IMR-90 (cell line): ENCODE measurements around the gene RASGRF2.

ENCODE experiments used
- CEBPB ChIP-seq: IDR thresholded peaks from 2 replicates; pipeline ENCODE4 v1.6.1; 2012; ENCODE audit warnings: low read depth, low read length, improper control_type of control experiment
- CHD1 ChIP-seq: IDR thresholded peaks from 2 replicates; pipeline ENCODE4 v1.6.1; 2012; ENCODE audit warnings: low read depth, low read length, improper control_type of control experiment
- FOS ChIP-seq: fragments of 150-350 bp; IDR thresholded peaks from 2 replicates; pipeline ENCODE4 v1.6.1; 2016; ENCODE audit warnings: low read depth, low read length
- MAZ ChIP-seq: IDR thresholded peaks from 2 replicates; pipeline ENCODE4 v1.6.1; 2012; ENCODE audit warnings: low read depth, mild to moderate bottlenecking, low read length, improper control_type of control experiment, moderate library complexity, borderline replicate concordance
- MXI1 ChIP-seq: IDR thresholded peaks from 2 replicates; pipeline ENCODE4 v1.6.1; 2012; ENCODE audit warnings: low read depth, mild to moderate bottlenecking, low read length, moderate library complexity, borderline replicate concordance
- POLR2A ChIP-seq: IDR thresholded peaks from 2 replicates; pipeline ENCODE4 v1.6.1; 2012; ENCODE audit warnings: mild to moderate bottlenecking, low read depth, low read length
- RAD21 ChIP-seq: IDR thresholded peaks from 2 replicates; pipeline ENCODE4 v1.6.1; 2012; ENCODE audit warnings: low read length, improper control_type of control experiment
- RCOR1 ChIP-seq: IDR thresholded peaks from 2 replicates; pipeline ENCODE4 v1.6.1; 2012; ENCODE audit warnings: mild to moderate bottlenecking, low read length, improper control_type of control experiment; ENCODE audit not compliant: insufficient replicate concordance
- RFX5 ChIP-seq: IDR thresholded peaks from 2 replicates; pipeline ENCODE4 v1.8.0; 2012; ENCODE audit warnings: low read depth, mild to moderate bottlenecking, low read length, moderate library complexity
- TF ChIP-seq, protein P1 (sequence below): conservative IDR thresholded peaks from 2 replicates; pipeline ENCODE4 v1.5.1; 2012; ENCODE audit warnings: mild to moderate bottlenecking, low read depth, low read length, improper control_type of control experiment
- TF ChIP-seq, protein P2 (sequence below): fragments of 150-350 bp; IDR thresholded peaks from 2 replicates; pipeline ENCODE4 v1.6.1; 2016; ENCODE audit warnings: low read depth, mild to moderate bottlenecking, low read length, moderate library complexity, borderline replicate concordance
- TF ChIP-seq, protein P3 (sequence below): fragments of 150-350 bp; IDR thresholded peaks from 2 replicates; pipeline ENCODE4 v1.6.1; 2017; ENCODE audit warnings: mild to moderate bottlenecking, antibody characterized with exemption, low read length, low read depth

DNA sequence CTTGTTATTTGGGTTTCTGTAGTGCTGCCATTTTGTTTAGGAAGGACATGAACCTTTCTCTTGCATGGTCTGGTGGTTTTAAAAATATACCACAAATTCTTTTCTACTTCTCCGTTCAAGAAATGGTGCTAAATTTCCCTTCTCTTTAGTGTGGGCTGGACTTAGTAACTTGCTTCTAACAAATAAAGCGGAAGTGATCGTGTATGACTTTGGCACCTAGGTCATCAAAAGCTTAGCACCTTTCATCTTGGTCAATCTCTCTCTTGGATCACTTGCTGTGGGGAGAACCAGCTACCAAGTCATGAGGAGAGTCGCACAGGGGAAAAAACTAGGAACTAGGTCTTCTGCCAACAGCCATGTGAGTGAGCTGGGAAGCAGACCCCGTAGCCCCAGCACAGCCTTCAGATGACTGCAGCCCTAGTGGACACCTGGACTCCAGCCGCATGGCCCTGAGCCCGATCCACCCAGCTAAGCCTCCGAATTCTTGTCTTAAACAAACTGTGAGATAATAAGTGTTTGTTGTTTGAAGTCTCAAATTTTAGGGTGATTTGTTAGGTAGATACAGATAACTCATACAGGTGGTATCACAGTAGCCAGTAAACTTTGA, 185.3 kb downstream of the RASGRF2 start:
- no peak for TF ChIP-seq RAD21
- TF ChIP-seq, protein P1, sequence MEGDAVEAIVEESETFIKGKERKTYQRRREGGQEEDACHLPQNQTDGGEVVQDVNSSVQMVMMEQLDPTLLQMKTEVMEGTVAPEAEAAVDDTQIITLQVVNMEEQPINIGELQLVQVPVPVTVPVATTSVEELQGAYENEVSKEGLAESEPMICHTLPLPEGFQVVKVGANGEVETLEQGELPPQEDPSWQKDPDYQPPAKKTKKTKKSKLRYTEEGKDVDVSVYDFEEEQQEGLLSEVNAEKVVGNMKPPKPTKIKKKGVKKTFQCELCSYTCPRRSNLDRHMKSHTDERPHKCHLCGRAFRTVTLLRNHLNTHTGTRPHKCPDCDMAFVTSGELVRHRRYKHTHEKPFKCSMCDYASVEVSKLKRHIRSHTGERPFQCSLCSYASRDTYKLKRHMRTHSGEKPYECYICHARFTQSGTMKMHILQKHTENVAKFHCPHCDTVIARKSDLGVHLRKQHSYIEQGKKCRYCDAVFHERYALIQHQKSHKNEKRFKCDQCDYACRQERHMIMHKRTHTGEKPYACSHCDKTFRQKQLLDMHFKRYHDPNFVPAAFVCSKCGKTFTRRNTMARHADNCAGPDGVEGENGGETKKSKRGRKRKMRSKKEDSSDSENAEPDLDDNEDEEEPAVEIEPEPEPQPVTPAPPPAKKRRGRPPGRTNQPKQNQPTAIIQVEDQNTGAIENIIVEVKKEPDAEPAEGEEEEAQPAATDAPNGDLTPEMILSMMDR, result no peak
- no peak for TF ChIP-seq RFX5
- TF ChIP-seq POLR2A, result no peak
- no peak for TF ChIP-seq MXI1
- no peak for TF ChIP-seq MAZ
- no peak for TF ChIP-seq CHD1
- TF ChIP-seq CEBPB, result no peak
- TF ChIP-seq, protein P2, sequence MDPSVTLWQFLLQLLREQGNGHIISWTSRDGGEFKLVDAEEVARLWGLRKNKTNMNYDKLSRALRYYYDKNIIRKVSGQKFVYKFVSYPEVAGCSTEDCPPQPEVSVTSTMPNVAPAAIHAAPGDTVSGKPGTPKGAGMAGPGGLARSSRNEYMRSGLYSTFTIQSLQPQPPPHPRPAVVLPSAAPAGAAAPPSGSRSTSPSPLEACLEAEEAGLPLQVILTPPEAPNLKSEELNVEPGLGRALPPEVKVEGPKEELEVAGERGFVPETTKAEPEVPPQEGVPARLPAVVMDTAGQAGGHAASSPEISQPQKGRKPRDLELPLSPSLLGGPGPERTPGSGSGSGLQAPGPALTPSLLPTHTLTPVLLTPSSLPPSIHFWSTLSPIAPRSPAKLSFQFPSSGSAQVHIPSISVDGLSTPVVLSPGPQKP, result no peak
- no peak for TF ChIP-seq FOS
- TF ChIP-seq, protein P3, sequence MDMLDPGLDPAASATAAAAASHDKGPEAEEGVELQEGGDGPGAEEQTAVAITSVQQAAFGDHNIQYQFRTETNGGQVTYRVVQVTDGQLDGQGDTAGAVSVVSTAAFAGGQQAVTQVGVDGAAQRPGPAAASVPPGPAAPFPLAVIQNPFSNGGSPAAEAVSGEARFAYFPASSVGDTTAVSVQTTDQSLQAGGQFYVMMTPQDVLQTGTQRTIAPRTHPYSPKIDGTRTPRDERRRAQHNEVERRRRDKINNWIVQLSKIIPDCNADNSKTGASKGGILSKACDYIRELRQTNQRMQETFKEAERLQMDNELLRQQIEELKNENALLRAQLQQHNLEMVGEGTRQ, result no peak
- no peak for TF ChIP-seq RCOR1
